Brain pericyte (primary cell): ENCODE results near the gene CMIP.
A peak's percentile ranks its signal among the peaks of the same experiment; 100 is the strongest.

ENCODE experiments used
- DNase-seq: peaks from one replicate; pipeline ENCODE4 v3.0.0-alpha.2; 2012; ENCODE audit warnings: low read depth, low spot score

The CMIP gene

DNA sequence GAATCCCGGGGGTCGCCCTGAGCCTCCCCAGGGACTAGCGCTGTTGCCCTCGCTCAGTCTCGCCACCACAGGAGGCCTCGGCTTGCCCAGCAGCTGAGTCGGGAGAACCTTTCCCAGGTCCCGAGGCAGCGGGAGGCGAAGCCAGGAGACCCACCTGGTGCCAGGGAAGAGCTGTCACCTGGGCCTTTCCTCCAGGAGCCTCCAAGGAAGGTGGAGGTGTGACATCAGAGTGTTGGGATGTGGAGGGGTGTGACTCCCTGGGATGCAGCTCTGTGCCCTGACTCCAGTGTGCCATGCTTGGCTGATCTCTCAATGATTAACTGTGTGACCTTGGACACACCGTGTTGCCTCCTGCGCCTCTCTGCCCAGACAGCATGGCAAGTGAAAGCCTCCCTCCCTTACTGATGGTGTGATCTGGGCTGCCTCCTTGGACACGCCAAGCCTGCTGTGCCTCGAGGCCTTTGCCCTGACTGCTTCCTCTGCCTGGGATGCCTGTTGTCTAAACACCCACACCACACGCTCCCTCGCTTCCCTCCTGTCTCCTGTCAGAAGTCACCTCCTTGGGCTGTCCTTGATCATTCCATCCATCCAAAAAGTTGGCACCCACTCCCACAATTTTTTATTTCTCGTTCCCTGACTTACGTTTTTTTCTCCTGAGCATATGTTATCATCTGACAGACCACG lies 88.0 kb downstream of the CMIP start:
- DNase-seq = no peak

DNA sequence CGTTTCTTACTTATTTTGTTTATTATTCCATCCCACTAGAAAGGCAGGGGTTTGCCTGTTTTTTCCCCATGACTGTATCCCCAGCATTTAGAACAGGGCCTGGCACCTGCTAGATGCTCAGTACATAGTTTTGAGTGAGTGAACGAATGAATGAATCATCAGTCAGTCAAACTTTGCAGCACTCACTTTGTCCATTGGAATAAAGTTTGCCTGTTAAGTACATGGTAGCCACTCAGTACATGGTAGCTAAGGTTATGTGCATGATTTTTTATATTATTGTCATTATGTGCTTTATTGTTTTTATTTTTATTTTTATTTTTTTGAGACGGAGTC lies 88.5 kb downstream of the CMIP start:
- DNase-seq = no peak

DNA sequence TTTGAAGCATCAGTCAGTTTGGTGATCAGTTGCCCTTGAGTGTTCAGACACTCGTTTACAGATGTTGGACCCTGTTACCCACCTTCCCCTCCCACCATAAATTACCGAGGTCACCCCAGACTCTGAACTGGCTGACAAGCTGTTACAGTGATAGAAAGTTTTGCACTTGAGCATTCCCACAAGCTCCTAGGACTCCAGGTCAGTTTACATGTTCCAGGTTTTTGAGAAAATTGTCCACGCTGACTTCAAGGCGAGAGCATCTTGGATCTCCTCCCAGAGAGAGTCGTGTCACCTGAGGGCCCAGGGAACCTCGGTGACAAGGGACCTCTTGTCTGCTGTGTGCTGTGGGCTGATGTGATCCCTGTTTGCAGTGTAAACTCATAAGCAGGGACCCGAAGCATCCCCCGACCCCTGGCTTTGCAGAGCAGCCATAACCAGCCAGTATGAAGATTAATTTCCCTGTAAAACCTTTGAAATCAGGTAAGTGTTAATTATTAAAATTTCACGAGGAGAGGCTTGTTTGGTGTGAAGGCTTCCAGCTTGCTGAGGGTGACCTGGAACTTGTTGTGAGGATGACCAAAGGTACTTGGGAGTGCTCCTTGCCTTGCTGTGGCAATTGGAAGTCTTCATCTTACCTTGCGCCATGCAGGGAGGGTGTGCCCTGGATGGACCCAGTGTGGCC lies 91.2 kb downstream of the CMIP start:
- no peak for DNase-seq

DNA sequence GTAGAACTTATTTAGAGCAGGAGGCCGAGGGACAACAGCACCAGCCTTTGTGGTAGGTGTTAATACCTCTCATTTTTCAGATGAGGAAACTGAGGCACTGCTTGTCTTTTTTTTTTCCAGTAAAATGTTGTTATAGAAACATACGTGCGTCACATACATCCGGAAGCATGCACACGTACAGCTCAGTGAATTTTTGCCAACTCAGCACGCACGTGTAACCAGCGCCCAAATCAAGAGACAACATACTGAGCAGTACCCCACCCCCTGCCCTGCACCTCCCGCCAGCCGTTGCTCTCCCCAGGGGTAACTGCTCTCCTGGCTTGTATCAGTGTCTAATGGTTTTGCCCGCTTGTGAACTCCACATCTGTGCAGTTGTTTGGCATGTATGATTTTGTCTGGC lies 92.0 kb downstream of the CMIP start:
- DNase-seq = no peak

DNA sequence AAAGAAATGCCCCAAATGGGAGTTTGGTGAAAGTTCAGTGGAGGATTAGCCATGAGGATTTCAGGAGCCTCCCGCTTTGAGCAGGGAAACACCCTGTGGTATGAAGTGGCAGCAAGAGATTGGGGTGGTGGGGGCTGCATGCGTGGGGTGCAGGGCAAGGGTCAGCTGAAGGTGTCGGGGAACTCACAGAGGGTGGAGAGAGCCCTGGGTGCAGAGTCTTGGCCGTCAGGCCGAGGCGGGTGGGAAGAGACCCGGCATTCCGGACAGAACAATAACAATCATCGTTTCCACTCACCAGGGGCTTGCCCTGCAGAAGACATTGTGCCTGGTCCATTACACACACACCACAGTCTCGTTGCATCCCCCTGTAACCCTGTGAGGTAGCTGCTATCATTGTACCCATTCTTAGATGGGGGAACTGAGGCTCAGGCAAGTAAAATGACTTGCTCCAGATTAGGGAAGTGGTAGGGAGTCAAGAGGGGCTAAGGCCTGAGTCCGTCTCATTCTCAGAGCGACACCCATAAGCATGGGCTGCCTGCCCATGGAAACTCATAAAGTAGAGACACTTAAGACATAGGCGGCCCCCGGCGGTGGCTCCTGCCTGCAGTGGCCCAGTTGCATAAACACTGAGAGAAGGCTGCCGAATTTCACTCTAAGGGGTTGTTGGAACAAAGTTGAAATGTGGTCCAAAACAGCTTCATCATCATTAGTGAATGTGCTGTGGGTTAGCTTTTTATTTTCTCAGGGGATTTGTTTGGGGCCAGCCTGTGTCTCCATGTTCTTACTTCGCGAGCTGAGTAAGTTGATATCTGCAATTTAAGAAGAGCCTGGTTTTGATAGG lies 93.3 kb downstream of the CMIP start:
- DNase-seq = peak; percentile 56

DNA sequence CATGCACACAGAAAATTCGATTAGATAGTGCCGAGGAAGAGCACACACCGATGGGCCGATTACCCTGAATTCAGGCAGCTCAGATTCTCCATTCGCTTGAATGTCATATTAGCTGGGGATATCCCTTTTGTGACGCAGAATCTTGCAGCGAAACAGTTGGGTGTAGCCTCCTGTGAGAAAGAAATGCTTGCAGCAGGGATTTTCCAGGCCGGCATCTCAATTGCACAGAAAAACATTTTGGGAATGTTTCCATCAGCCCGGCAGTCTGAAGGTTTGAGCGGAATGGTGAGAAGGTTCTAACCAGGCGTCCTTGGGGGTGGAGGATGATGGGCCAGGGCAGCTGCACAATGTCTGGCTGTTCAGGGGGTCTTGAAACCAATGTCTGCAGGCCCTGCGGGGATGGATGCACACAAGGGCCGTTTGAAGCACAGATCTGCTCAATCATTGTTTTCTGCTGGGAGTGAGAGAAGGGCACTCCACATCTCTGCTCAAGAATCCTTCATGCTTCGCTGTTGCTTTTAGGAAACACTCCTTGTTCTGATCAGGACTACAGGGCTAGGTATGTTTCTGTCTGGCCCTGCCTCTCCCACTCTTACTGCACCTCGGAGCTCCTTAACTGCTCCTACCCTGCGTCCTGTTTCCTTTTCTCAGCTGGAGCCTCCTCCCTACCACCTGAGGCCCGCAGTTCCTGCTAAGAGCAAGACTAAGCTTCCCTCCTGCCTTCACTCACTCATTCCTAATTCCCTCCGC lies 94.6 kb downstream of the CMIP start:
- DNase-seq = no peak

DNA sequence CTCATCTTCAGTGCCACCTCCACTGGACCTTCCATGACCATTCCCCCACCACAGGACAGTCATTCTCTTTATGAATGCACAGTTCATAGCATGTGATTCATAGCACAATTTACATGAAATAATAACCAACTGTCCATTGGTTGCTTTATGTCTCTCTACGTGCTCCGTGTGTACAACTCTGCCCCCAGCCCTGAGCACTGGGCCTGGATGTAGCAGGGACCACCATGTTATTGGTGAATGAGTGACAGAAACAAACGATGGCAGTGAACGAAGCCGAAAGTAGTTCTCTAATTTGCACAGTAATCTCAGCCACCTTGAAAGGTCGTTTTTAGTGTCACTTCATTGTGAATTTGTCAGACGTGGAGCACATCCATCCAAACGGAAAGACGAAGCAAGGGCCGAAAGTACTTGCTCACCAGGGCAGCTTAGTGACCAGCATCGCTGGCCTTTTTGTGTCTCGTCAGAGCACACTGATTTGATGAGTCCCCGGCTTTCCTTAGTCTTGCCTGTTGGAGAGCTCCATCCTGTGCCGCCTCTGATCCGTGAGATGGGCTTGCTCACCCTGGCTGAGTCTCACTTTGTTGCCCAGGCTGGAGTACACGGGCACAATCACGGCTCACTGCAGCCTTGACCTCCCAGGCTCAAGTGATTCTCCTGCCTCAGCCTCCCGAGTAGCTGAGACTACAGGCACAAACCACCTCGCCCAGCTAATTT lies 95.3 kb downstream of the CMIP start:
- no peak for DNase-seq

DNA sequence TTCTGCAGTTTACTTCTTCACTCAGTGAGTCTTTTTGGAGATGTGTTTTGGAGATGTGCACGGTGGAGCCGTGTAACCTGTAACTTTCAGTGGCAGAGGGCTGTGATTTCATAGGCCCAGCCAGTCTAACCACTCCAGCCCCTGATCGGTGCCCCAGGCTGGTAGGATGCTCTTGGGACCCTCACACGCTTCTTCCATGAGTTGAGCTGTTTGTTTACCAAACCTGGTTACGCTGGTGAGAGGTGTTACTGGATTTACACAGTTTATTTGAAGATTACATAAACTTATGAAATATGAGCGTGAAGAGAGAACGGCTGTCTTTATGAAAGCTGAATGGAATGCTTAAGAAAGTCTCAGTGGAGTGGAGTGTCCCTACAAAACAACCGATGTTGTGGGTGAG lies 96.7 kb downstream of the CMIP start:
- no peak for DNase-seq

DNA sequence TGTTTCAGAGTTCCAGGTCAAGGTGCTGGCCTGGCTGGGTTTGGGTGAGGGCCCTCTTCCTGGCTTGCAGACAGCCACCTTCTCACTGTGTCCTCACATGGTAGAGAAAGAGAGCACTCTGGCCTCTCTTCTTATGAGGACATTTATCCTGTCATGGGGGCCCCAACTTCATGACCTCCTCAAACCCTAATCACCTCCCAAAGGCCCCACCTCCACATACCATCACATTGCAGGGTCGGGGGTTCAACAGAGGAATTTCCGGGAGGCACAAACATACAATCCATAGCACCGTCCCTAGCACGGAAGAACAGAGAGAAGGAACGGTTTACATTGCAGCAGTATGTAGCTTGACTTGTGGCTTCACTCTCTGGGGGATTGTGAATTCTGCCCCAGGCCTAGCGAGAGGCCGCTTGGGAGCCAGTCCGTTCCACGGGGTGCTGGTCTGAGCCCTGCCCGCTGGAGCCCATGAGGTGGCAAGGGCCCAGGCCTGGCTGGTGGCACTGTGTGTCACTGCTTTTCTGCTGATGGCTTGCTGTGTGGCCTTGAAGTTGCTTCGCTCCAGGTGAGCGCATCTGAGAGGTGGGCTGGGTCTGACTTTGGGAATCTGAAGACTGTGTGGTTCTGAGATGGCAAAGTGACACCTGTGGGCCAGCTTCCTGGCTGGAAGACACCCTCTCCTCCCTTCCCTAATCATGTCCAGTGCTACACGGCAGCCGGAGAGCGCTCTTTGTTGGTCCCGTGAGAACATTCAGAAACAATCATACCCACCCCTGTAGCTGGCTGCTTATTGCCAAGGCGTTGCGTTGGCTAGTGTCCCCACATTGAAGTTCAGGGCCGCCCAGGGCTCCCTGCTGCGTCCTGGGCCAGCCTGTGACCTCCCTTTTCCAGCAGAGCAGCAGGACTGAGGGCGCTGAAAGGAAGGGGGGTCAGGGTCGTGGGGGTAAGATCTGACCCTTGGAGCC lies 98.3 kb downstream of the CMIP start:
- DNase-seq = no peak

DNA sequence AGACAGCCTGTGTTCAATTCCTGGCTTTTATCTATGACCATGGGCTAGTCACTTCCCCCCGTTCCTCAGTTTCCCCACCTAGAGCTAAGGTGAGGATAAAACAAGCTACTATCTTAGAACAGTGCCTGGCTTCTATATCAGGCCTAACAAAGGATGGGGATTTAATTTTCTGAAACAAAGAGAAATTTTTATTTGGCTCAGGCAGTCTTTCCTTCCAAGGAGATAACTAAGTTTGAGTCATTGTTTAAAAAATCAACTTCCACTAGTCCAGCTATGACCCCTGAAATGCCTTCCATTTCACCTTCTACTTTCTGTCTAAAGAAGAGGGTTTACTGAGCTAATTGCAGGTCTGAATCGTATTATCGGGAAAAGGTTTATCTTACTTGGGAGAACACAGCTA lies 99.0 kb downstream of the CMIP start:
- DNase-seq = no peak

DNA sequence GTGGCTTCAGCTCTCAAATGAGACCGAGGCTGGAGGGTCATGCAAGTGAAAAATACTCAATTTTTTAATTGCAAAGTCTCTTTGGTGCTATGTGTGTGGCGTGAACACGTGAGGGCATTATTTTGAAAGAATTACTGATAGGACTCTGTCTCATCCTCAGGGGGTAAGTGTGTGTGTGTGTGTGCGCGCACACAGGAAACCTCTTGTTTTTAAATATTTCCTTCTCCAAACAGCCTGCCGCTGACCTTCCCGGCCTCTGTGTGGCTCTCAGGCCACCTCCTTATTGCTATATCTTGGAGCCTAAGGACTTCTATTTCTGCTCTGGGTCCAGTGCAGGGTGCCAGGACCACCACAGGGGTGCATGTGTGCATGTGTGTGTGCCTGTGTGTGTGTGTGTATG lies 99.7 kb downstream of the CMIP start:
- no peak for DNase-seq

DNA sequence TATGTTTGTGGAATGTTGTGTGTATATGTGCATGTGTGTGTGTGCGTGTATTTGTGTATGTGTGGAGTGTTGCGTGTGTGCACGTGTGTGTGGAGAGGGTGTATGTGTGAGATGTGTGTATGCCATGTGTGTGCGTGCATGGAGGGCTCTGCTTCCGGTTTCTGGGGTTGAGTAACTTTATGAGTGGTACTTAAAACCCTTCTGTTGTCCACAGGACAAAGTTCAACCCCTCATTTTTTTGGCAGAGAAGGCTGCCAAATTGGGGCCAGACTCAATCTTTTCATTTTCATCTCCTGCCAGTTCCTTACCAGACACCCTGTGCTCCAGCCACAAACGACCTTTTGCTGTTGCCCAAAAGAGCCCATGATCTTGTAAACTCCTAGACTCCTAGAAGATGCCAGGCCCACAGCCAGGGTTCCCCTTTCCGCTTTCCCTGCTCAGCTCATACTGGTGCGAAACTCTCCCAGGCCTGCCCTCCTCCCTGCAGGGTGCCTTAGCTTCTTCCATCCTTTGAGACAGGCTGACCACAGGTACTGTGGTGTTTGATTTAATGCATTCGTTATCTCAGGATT lies 100.2 kb downstream of the CMIP start:
- DNase-seq = no peak

DNA sequence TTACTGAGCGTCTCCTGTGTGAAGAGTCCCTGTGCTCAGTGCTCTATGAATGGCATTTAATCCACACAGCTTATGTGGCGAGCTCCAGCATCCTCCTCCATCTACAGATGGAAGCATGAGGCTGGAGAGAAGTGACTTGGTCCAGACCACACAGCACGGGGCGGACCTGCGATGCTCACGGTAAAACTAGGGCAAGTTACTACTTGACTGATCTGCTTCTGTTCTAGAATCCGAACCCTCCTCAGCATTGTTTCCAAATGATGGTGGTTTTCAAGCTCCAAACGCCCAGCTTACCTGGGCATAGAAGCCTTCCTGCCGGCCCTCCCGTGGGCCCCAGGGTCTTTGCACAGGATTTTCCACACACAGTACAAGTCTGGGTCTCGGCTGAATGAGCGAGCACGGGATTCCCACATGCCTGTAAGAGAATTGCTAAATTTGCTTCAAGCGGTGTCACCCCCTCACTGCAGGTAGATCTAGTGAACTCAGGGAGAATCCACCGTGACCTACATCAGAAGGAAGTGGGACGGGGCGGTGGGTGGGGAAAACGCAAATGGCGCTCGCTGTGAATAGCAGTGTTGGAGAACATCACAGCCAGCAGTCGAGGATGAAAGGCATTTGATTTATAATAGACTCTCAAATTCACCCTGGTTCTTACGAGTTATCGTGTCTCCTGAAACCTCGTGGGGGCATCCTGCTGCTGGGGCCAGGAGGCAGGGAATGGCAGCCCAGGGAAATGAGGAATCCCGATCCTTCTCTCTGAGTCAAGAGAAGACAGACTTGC lies 101.1 kb downstream of the CMIP start:
- no peak for DNase-seq

DNA sequence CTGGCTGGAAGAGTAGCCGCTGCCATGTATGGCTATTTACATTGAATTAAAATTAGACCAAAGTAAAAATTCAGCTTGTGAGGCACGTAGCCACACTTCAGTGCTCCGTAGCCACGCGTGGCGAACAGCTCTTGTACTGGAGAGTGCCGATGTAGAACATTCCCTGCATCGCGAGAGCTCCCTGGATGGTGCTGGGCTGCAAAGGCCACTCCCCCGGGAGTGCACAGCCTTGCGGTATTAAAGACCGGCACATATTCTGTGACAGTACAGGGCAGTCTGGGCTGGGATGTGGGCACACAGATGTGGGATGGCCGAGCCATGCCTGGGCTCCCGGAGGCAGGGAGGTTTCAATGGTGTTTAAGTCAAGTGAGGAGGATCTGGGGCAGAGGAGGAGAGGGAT lies 102.2 kb downstream of the CMIP start:
- DNase-seq = no peak

DNA sequence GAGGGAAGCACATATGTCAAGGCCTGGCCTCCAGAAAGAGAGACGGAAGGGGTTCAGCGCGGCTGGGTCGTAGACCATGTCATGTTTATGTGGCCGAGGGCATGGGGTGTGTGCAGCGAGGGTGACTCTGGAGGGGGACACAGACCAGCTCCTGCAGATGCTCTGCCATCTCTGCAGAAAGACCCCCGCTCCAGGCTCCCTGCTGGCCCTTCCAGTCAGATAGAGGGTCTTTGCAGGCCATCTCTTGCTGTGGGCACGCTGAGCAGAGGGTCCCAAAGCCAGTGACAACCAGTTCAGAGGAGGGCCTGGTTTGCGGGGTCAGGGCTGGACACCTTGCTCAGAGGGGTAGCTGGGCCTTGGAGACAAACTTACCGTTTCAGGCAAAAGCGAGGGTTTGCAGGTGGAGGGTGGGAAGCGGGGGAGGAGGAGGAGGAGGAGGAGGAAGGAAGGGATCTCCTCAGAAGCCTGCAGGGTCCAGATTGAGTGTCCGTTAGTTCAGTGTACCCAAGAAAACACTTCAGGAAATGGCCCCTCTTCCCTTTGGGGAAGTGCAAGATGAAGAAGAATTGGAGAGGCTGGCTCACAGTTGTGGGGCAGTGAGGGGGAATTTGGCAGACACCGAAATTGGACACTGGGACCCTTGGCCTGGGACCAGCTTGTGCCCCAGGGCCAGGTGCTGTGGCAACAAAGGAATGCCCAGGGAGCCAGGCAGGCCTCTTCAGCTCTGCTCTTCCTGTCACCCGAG lies 102.8 kb downstream of the CMIP start:
- no peak for DNase-seq

DNA sequence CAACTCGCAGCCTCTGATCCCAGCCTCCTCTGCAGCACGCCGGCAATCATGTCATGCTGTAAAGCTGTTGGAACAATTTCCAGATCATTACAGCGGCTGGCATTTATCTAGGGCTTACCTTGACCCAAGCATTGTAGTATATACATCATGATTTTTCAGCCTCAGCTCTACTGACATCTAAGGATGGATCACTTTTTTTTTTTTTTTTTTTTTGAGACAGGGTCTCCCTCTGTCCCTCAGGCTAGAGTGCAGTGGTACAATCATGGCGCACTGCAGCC lies 103.3 kb downstream of the CMIP start:
- DNase-seq = no peak

DNA sequence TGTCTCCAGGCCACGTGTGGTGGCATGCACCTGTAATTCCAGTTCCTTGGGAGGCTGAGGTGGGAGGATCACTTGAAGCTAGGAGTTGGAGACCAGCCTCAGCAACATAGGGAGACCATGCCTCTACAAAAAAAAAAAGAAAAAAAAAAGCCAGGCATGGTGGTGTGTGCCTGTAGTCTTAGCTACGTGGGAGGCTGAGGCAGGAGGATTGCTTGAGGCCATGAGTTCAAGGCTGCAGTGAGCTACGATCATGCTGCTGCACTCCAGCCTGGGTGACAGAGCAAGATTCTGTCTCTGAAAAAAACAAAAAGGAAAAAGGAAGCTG lies 103.9 kb downstream of the CMIP start:
- DNase-seq = no peak

DNA sequence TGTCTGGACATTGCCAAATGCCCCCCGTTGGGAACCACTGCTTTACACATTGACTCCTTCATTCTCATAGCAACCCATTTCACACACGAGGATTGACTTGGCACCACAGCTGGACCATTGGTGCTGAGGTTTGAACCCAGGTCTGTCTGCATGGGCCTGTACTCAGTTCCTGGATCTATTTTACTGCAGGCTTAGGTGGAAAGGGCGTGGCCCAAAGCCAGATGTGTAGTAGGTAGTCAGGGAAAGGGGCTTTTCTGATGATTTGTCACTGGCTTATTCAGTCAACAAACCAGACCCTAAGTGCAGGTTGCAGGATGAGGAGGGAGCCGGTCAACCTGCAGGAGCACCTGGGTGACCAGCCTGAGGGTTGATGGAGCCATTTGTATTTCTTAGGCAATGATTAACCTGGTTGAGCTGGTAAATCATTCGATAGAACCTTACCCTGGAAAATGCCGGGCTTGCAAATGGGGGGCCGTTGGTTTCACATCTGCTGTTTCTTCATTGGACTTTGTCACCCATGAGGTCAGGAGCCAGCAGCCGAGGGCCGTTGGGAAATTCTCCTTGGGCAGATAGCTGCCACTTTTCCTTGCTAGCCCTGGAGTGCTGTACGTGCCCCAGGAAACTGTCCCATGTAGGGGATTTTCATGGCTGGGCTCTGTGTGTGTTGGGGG lies 104.4 kb downstream of the CMIP start:
- DNase-seq = no peak
